HepG2 (cell line): Measurements from ENCODE around the gene DDX54. TPM values are rescaled to one million over a fixed set of nuclear protein-coding genes. Genes with fewer than 3 reads are reported as not detected.

Experiments
- ATF7 ChIP-seq, 2 experiments: fragments of 450-650 bp in 1 of 2; sonication (generic) in 1 of 2; formaldehyde crosslinking in 1 of 2; IDR thresholded peaks; 2 replicates each; pipeline versions ENCODE4 v1.4.0 to v1.6.1; 2016 to 2020; ENCODE audit warnings: antibody characterized with exemption in 1 of 2, mild to moderate bottlenecking in 1 of 2, missing genetic modification reagents in 1 of 2
- GABPA ChIP-seq, 2 experiments: IDR thresholded peaks; 2 replicates each; pipeline ENCODE4 v1.6.1; 2011 to 2016; ENCODE audit warnings: low read depth in 2 of 2, low read length in 1 of 2, missing biosample characterization in 1 of 2, missing genetic modification characterization in 1 of 2
- KAT7 ChIP-seq: IDR thresholded peaks from 2 replicates; pipeline ENCODE4 v1.6.1; 2018; ENCODE audit warnings: borderline replicate concordance, missing compliant biosample characterization
- KMT2A ChIP-seq: sonication (generic); formaldehyde crosslinking; IDR thresholded peaks from 2 replicates; pipeline ENCODE4 v1.4.0; 2020; ENCODE audit warnings: missing genetic modification reagents
- MTF1 ChIP-seq: sonication (generic); formaldehyde crosslinking; IDR thresholded peaks from 2 replicates; pipeline ENCODE4 v1.5.0; 2020; ENCODE audit warnings: missing genetic modification reagents
- NFYC ChIP-seq: IDR thresholded peaks from 2 replicates; pipeline ENCODE4 v1.6.1; 2016; ENCODE audit warnings: missing genetic modification reagents, missing compliant biosample characterization
- POLR2G ChIP-seq: fragments of 200-400 bp; formaldehyde crosslinking; IDR thresholded peaks from 2 replicates; pipeline ENCODE4 v1.6.1; 2018; ENCODE audit warnings: mild to moderate bottlenecking, low read depth, low read length, moderate library complexity
- PRPF4 ChIP-seq: fragments of 200-400 bp; formaldehyde crosslinking; IDR thresholded peaks from 2 replicates; pipeline ENCODE4 v1.6.1; 2016; ENCODE audit warnings: low read length, low read depth; ENCODE audit not compliant: poor library complexity, severe bottlenecking
- ZNF572 ChIP-seq: sonication (generic); formaldehyde crosslinking; IDR thresholded peaks from 2 replicates; pipeline ENCODE4 v1.5.1; 2020; ENCODE audit warnings: mild to moderate bottlenecking, missing genetic modification reagents
- ZNF577 ChIP-seq: sonication (generic); formaldehyde crosslinking; IDR thresholded peaks from 2 replicates; pipeline ENCODE4 v1.4.0; 2020; ENCODE audit warnings: mild to moderate bottlenecking, low read depth, missing genetic modification reagents, borderline replicate concordance
- ZNF7 ChIP-seq: IDR thresholded peaks from 2 replicates; pipeline ENCODE4 v1.6.1; 2016; ENCODE audit warnings: missing biosample characterization, missing genetic modification reagents
- ZNF879 ChIP-seq: sonication (generic); formaldehyde crosslinking; IDR thresholded peaks from 2 replicates; pipeline ENCODE4 v1.8.1; 2023; ENCODE audit warnings: missing genetic modification reagents
- polyA plus RNA-seq, 8 experiments: library from polyadenylated mRNA; depleted of rRNA in 3 of 8; stranded (reverse) in 7 of 8; unstranded in 1 of 8; fragments of >200 nt; fragmentation: Illumina TruSeq in 4 of 8; extraction: Trizol in 4 of 8; gene quantifications; 2 replicates each; pipeline versions ENCODE4 v1.2.1 to v1.2.3, GENCODE V29; 2011 to 2016; ENCODE audit warnings: low read depth in 4 of 8, missing spikeins in 1 of 8, mixed read lengths in 1 of 8; ENCODE audit not compliant: insufficient read depth in 1 of 8
- total RNA-seq, 5 experiments: library from RNA; depleted of rRNA; stranded (reverse); fragments of >200 nt; fragmentation: Illumina TruSeq; extraction: Trizol; gene quantifications; 2 replicates each; pipeline ENCODE4 v1.2.3, GENCODE V29; 2016; ENCODE audit warnings: low read depth in 1 of 5
- TF ChIP-seq, protein P1 (sequence below): sonication (generic); formaldehyde crosslinking; IDR thresholded peaks from 2 replicates; pipeline ENCODE4 v1.4.0; 2020; ENCODE audit warnings: missing genetic modification reagents, borderline replicate concordance
- TF ChIP-seq, protein P2 (sequence below): sonication (generic); formaldehyde crosslinking; IDR thresholded peaks from 2 replicates; pipeline ENCODE4 v1.5.1; 2020; ENCODE audit warnings: missing genetic modification reagents, mild to moderate bottlenecking, borderline replicate concordance
- TF ChIP-seq, protein P3 (sequence below): sonication (generic); formaldehyde crosslinking; IDR thresholded peaks from 2 replicates; pipeline ENCODE4 v1.4.0; 2020; ENCODE audit warnings: missing genetic modification reagents
- TF ChIP-seq, protein P4 (sequence below): sonication (generic); formaldehyde crosslinking; IDR thresholded peaks from 2 replicates; pipeline ENCODE4 v1.5.1; 2020; ENCODE audit warnings: mild to moderate bottlenecking, missing genetic modification reagents, borderline replicate concordance

The DDX54 gene
- total and polyA plus RNA-seq, 2 of the 13 experiments (the other 11 are each of a cell fraction or from before 2014, with no cell fraction given) = 59.7 to 61.1 TPM

DNA sequence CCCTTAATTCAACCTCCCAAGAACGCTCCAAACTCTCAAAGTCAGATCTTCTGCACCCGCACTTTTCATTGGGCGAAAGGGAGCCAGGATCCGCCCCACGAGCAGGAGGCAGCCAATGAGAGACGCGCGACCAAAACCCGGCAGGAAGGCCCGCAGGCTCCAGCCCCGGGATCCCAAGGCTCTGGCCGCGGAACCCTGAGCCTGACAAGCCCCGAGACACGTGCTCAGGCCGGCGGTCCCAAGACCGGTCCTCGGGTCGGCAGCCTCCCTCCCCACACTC, 438 bp downstream of the DDX54 start (continued):
- TF ChIP-seq GABPA (IDR thresholded peaks at IDR 0.05; ENCODE audit: low read depth, low read length) = peak; percentile 33; the same call in 1 of the 2 replicates
- peak; percentile 57; the same call in 1 of the 2 replicates for TF ChIP-seq GABPA (CRISPR knock-in tag; IDR thresholded peaks at IDR 0.05; ENCODE audit: low read depth)
- TF ChIP-seq NFYC (CRISPR knock-in tag) = peak; percentile 89
- TF ChIP-seq, protein P1, sequence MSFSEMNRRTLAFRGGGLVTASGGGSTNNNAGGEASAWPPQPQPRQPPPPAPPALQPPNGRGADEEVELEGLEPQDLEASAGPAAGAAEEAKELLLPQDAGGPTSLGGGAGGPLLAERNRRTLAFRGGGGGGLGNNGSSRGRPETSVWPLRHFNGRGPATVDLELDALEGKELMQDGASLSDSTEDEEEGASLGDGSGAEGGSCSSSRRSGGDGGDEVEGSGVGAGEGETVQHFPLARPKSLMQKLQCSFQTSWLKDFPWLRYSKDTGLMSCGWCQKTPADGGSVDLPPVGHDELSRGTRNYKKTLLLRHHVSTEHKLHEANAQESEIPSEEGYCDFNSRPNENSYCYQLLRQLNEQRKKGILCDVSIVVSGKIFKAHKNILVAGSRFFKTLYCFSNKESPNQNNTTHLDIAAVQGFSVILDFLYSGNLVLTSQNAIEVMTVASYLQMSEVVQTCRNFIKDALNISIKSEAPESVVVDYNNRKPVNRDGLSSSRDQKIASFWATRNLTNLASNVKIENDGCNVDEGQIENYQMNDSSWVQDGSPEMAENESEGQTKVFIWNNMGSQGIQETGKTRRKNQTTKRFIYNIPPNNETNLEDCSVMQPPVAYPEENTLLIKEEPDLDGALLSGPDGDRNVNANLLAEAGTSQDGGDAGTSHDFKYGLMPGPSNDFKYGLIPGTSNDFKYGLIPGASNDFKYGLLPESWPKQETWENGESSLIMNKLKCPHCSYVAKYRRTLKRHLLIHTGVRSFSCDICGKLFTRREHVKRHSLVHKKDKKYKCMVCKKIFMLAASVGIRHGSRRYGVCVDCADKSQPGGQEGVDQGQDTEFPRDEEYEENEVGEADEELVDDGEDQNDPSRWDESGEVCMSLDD (CRISPR knock-in tag) = peak; percentile 54; the same call in 1 of the 2 replicates
- peak; percentile 91; the same call in 1 of the 2 replicates for TF ChIP-seq ZNF572 (CRISPR knock-in tag)
- peak; percentile 40; the same call in 1 of the 2 replicates for TF ChIP-seq ZNF879 (CRISPR knock-in tag)
- TF ChIP-seq ZNF577 (CRISPR knock-in tag) = no peak
- TF ChIP-seq POLR2G = no peak
- no peak for TF ChIP-seq KMT2A (CRISPR knock-in tag)
- TF ChIP-seq MTF1 (CRISPR knock-in tag) = 0 out of 2 replicates have a peak, but pooled peaks have one; percentile 40
- TF ChIP-seq PRPF4 = no peak
- TF ChIP-seq, protein P2, sequence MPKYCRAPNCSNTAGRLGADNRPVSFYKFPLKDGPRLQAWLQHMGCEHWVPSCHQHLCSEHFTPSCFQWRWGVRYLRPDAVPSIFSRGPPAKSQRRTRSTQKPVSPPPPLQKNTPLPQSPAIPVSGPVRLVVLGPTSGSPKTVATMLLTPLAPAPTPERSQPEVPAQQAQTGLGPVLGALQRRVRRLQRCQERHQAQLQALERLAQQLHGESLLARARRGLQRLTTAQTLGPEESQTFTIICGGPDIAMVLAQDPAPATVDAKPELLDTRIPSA (CRISPR knock-in tag) = peak; percentile 67; the same call in 1 of the 2 replicates
- no peak for TF ChIP-seq ZNF7 (CRISPR knock-in tag)
- TF ChIP-seq KAT7 (CRISPR knock-in tag) = no peak
- TF ChIP-seq, protein P3, sequence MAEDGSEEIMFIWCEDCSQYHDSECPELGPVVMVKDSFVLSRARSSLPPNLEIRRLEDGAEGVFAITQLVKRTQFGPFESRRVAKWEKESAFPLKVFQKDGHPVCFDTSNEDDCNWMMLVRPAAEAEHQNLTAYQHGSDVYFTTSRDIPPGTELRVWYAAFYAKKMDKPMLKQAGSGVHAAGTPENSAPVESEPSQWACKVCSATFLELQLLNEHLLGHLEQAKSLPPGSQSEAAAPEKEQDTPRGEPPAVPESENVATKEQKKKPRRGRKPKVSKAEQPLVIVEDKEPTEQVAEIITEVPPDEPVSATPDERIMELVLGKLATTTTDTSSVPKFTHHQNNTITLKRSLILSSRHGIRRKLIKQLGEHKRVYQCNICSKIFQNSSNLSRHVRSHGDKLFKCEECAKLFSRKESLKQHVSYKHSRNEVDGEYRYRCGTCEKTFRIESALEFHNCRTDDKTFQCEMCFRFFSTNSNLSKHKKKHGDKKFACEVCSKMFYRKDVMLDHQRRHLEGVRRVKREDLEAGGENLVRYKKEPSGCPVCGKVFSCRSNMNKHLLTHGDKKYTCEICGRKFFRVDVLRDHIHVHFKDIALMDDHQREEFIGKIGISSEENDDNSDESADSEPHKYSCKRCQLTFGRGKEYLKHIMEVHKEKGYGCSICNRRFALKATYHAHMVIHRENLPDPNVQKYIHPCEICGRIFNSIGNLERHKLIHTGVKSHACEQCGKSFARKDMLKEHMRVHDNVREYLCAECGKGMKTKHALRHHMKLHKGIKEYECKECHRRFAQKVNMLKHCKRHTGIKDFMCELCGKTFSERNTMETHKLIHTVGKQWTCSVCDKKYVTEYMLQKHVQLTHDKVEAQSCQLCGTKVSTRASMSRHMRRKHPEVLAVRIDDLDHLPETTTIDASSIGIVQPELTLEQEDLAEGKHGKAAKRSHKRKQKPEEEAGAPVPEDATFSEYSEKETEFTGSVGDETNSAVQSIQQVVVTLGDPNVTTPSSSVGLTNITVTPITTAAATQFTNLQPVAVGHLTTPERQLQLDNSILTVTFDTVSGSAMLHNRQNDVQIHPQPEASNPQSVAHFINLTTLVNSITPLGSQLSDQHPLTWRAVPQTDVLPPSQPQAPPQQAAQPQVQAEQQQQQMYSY (CRISPR knock-in tag) = peak; percentile 66; the same call in 1 of the 2 replicates
- TF ChIP-seq, protein P4, sequence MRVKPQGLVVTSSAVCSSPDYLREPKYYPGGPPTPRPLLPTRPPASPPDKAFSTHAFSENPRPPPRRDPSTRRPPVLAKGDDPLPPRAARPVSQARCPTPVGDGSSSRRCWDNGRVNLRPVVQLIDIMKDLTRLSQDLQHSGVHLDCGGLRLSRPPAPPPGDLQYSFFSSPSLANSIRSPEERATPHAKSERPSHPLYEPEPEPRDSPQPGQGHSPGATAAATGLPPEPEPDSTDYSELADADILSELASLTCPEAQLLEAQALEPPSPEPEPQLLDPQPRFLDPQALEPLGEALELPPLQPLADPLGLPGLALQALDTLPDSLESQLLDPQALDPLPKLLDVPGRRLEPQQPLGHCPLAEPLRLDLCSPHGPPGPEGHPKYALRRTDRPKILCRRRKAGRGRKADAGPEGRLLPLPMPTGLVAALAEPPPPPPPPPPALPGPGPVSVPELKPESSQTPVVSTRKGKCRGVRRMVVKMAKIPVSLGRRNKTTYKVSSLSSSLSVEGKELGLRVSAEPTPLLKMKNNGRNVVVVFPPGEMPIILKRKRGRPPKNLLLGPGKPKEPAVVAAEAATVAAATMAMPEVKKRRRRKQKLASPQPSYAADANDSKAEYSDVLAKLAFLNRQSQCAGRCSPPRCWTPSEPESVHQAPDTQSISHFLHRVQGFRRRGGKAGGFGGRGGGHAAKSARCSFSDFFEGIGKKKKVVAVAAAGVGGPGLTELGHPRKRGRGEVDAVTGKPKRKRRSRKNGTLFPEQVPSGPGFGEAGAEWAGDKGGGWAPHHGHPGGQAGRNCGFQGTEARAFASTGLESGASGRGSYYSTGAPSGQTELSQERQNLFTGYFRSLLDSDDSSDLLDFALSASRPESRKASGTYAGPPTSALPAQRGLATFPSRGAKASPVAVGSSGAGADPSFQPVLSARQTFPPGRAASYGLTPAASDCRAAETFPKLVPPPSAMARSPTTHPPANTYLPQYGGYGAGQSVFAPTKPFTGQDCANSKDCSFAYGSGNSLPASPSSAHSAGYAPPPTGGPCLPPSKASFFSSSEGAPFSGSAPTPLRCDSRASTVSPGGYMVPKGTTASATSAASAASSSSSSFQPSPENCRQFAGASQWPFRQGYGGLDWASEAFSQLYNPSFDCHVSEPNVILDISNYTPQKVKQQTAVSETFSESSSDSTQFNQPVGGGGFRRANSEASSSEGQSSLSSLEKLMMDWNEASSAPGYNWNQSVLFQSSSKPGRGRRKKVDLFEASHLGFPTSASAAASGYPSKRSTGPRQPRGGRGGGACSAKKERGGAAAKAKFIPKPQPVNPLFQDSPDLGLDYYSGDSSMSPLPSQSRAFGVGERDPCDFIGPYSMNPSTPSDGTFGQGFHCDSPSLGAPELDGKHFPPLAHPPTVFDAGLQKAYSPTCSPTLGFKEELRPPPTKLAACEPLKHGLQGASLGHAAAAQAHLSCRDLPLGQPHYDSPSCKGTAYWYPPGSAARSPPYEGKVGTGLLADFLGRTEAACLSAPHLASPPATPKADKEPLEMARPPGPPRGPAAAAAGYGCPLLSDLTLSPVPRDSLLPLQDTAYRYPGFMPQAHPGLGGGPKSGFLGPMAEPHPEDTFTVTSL (CRISPR knock-in tag) = 0 out of 2 replicates have a peak, but pooled peaks have one; percentile 24
- no peak for TF ChIP-seq ATF7 (IDR thresholded peaks at IDR 0.05)
- TF ChIP-seq ATF7 (CRISPR knock-in tag; IDR thresholded peaks at IDR 0.05) = no peak
